NB4 (cell line): ENCODE measurements around the gene CAMKV.

Experiments used
- CTCF ChIP-seq: IDR thresholded peaks from one replicate; pipeline ENCODE4 v1.5.1; 2012; ENCODE audit warnings: low read depth, low read length
- MYC ChIP-seq: IDR thresholded peaks from 2 replicates; pipeline ENCODE4 v1.6.1; 2011; ENCODE audit warnings: low read depth, low read length
- POLR2A ChIP-seq: IDR thresholded peaks from 2 replicates; pipeline ENCODE4 v1.6.1; 2011; ENCODE audit warnings: mild to moderate bottlenecking; ENCODE audit not compliant: insufficient read length; ENCODE audit errors: extremely low read depth

DNA sequence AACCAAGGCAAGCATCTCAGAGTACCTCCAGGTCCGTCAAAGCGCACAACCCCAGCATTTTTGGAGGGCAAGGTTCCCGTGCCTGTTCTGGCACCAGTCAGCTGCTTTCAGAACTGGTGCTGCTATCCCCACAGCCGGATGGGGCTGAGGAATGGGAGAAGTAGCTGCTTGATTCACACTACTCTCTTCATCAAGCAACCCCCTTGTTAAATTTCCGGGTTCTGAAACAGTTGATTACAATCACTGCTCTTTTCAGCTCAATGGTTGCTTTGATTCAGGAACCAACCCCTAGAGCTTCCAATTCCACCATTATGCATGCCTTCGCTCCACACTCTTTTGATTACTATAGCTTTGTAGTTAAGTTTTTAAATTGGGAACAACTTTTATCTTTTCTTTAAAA is 43.7 kb downstream of the CAMKV start:
- TF ChIP-seq CTCF (no peak), POLR2A (no peak), MYC (no peak)
